ENCODE results near the gene BIRC6.

Gene BIRC6

DNA sequence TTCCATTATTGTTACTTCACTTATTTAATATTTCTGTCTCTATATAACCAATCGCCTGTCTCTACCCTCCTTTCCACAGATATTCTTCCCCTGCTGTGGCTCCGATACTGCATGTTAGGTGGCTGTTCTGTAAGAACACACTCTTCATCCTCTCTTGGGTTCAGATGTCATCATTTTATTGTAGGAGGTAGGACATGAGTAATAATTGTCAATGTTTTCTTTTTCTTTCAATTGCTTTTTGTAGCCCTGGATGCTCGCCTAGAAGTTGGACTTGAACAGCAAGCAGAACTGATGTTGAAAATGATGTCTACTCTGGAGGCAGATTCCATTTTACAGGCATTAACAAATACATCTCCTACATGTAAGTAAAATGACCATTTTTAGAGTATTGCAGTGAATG, 128.6 kb downstream of the BIRC6 start:
- H3K4me3 ChIP-seq (ENCODE audit: low read depth, low read length) = no peak overlapping the region
- TF ChIP-seq, protein P1, sequence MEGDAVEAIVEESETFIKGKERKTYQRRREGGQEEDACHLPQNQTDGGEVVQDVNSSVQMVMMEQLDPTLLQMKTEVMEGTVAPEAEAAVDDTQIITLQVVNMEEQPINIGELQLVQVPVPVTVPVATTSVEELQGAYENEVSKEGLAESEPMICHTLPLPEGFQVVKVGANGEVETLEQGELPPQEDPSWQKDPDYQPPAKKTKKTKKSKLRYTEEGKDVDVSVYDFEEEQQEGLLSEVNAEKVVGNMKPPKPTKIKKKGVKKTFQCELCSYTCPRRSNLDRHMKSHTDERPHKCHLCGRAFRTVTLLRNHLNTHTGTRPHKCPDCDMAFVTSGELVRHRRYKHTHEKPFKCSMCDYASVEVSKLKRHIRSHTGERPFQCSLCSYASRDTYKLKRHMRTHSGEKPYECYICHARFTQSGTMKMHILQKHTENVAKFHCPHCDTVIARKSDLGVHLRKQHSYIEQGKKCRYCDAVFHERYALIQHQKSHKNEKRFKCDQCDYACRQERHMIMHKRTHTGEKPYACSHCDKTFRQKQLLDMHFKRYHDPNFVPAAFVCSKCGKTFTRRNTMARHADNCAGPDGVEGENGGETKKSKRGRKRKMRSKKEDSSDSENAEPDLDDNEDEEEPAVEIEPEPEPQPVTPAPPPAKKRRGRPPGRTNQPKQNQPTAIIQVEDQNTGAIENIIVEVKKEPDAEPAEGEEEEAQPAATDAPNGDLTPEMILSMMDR (IDR thresholded peaks at IDR 0.05; ENCODE audit: borderline replicate concordance, insufficient read depth, low read depth, low read length) = no peak

DNA sequence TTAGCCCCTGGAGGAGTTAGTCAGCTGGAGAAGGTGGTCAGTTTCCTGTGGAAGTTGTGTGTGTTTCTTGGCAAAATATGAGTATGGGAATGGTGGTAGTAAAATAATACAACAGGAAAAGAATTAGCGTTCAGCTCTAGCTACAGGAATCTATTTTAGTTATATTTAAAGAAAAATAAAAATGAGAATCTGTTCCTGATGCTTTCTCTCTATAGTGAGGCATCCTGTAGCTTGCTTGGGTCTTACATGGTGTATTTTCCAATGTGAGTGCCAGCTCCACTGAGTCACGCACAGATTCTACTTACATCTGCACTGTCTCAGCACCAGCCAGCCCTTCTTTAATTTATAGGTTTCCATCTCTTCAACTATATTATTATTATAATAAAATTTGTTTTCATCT, 132.2 kb downstream of the BIRC6 start:
- TF ChIP-seq, protein P1 (IDR thresholded peaks at IDR 0.05; ENCODE audit: borderline replicate concordance, insufficient read depth, low read depth, low read length) = no peak
- no peak overlapping the region for H3K4me3 ChIP-seq (ENCODE audit: low read depth, low read length)

DNA sequence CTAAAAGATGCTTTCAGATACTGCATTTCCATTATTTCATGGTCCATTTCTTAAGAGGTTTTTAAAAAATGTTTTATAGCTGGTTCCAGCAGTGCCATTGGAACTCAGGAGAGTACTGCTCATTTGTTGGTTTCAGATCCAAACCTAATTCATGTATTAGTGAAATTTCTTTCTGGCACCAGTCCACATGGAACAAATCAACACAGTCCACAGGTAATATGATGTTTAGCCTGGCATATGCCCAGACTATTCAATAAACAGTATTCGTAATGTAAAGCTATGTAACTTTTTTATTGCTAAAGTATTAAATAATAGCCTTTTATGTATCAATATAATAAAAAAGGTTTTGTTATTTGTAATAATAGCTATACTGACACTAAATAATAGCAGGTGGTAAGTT, 134.5 kb downstream of the BIRC6 start:
- no peak overlapping the region for H3K4me3 ChIP-seq (ENCODE audit: low read depth, low read length)
- TF ChIP-seq, protein P1 (IDR thresholded peaks at IDR 0.05; ENCODE audit: borderline replicate concordance, insufficient read depth, low read depth, low read length) = no peak

DNA sequence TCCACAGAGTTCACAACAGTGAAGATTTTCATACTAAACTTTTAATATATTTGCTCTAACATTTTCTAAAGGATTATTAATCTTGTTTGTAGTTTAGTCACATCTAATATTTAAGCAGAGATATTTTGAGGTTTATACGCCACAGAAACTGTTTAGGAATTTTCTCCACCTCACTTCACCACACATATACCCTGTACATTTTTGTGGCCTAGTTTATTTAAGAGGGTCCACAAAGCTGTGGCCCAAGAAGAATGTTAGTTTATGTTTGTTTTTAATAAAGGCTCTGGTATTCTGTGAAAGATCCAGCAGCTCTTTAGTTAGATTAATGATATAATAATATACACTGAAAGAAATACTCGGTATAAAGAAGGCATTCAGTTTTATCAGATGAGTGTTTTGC, 138.3 kb downstream of the BIRC6 start:
- TF ChIP-seq, protein P1 (IDR thresholded peaks at IDR 0.05; ENCODE audit: borderline replicate concordance, insufficient read depth, low read depth, low read length) = no peak
- H3K4me3 ChIP-seq (ENCODE audit: low read depth, low read length) = no peak overlapping the region

DNA sequence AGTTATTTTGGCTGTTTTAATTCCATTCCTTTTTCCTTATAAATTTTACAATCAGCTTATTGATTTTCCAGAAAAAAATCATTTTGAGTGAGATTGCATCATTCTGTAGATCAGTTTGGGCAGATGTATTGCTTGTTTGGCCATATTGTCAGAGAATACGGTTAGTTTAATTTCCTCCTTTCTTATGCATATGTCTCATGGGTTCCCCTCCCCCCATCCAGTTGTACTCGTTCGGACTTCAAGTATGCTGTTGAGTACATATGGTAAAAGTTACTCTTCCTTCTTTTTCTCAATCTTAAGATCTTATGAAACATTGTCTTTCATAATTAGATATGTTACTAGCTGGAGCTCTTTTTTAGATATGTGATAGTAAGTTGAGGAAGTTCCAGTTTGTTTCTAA, 139.8 kb downstream of the BIRC6 start:
- no peak overlapping the region for H3K4me3 ChIP-seq (ENCODE audit: low read depth, low read length)
- TF ChIP-seq, protein P1 (IDR thresholded peaks at IDR 0.05; ENCODE audit: borderline replicate concordance, insufficient read depth, low read depth, low read length) = no peak

DNA sequence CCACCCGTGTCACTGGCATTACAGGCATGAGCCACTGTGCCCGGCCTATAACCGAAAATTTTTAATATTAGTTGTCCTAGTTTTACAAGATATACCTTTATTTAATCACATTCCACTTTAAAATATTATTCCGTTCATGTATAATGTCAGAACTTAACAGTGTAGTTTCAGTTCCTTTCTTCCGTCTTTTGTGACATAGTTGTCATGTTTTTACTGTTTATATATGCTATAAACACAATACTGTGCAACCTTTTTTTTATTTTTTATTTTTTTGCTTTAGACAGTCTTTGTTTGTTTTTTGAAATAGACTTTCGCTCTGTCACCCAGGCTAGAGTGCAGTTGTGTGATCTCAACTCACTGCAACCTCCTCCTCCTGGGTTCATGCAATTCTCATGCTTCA, 141.5 kb downstream of the BIRC6 start:
- no peak overlapping the region for H3K4me3 ChIP-seq (ENCODE audit: low read depth, low read length)
- TF ChIP-seq, protein P1 (IDR thresholded peaks at IDR 0.05; ENCODE audit: borderline replicate concordance, insufficient read depth, low read depth, low read length) = no peak

DNA sequence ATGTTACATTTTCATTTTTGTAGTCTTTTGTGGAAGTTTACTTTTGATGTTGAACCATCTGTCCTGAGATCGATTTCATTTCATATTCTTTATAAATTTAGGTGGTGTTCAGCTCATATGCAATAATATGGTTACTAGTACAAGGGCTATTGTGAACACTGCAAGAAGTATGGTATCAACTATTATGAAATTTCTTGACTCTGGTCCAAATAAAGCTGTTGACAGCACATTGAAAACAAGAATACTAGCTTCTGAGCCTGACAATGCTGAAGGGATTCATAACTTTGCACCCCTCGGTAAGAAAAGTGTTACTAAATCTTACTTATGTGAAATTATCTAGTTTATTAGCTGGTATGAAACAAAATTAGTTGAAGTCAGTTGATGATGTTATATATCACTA, 146.1 kb downstream of the BIRC6 start:
- TF ChIP-seq, protein P1 (IDR thresholded peaks at IDR 0.05; ENCODE audit: borderline replicate concordance, insufficient read depth, low read depth, low read length) = no peak
- H3K4me3 ChIP-seq (ENCODE audit: low read depth, low read length) = no peak overlapping the region

Measured in GM12875 (cell line).